BE2C (cell line): ENCODE data around the gene NFIB.
A peak's percentile ranks its signal among the peaks of the same experiment; 100 is the strongest.

ENCODE experiments used
- DNase-seq: peaks from one replicate; pipeline ENCODE4 v3.0.0-alpha.2; 2020
- H3K27me3 ChIP-seq: fragments of 250-450 bp; sonication (Bioruptor Pico); 2 replicates; pipeline ENCODE4 v1.5.1; 2020; ENCODE audit warnings: mild to moderate bottlenecking
- H3K36me3 ChIP-seq: fragments of 250-450 bp; sonication (Bioruptor Pico); 2 replicates; pipeline ENCODE4 v1.5.1; 2020; ENCODE audit warnings: mild to moderate bottlenecking
- H3K4me1 ChIP-seq: fragments of 250-450 bp; sonication (Bioruptor Pico); 2 replicates; pipeline ENCODE4 v1.5.1; 2020
- H3K4me3 ChIP-seq: 2 replicates; pipeline ENCODE4 v1.5.1; 2011; ENCODE audit warnings: low read depth, low read length
- H3K9me3 ChIP-seq: fragments of 250-450 bp; sonication (Bioruptor Pico); 2 replicates; pipeline ENCODE4 v1.5.1; 2020
- CTCF ChIP-seq: IDR thresholded peaks from 2 replicates; pipeline ENCODE4 v1.5.1; 2012; ENCODE audit warnings: mild to moderate bottlenecking, low read depth, low read length

Gene NFIB

DNA sequence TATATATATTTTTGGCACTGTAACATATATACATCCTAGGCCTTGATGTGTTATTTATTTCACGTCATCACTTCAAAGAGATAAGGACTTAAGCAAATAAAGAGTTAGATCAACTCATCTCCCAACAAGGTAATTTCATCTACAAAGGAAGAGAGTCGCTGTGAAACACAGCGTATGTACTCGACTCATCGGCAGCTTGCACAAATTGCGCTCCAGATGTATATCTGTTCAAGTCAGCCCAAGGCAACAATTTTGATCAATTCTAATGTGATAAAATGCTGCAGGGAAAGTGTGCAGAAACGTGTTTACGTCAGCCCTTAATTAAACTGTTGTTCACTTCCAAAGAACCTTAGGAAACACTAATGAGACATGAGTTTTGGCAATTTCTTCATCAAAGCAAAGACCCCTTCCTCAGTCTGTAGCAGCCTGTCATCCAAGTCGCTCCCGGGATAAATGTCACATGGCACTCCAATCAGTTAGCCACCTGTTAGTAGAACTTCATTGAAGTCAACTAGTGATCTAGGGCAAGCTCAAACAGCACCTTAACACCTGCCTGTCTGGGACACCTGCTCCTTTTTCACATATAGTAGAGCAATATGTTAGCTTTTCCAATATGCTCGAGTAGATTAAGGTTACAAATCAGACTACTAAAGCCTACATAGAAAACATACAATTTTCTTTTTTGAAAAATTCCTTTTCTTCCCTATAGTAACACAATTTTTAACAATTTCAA is 182.4 kb downstream of the NFIB start:
- Histone ChIP-seq H3K9me3 (no peaks in the 10 kb centered on the region), H3K27me3 (no peaks in the 10 kb centered on the region), H3K4me3 (no peak overlapping the region), H3K4me1 (peaks cover 10% of the 10 kb centered on the region), H3K36me3 (no peaks in the 10 kb centered on the region; the same call in none of the 2 replicates)
- TF ChIP-seq CTCF = no peak
- DNase-seq = peak; percentile 23

- no peak overlapping the region for H3K4me3 ChIP-seq
- no peak for TF ChIP-seq CTCF
- no peaks in the 10 kb centered on the region for H3K9me3 ChIP-seq
- peaks cover 11% of the 10 kb centered on the region for H3K36me3 ChIP-seq
- H3K27me3 ChIP-seq = no peaks in the 10 kb centered on the region
- peaks cover 6% of the 10 kb centered on the region; the same call in 1 of the 2 replicates for H3K4me1 ChIP-seq
- DNase-seq = no peak
Measured at GRCh38 chr9:14127656-14128055, 186.3 kb downstream of the NFIB start.

GRCh38 chr9:14119694-14120514 is 194.0 kb downstream of the NFIB start:
- 0 out of 2 replicates have a peak, but pooled peaks cover 2% of the 10 kb centered on the region for H3K4me1 ChIP-seq
- H3K36me3 ChIP-seq = peaks cover 47% of the 10 kb centered on the region
- no peak for TF ChIP-seq CTCF
- H3K9me3 ChIP-seq = no peaks in the 10 kb centered on the region
- no peaks in the 10 kb centered on the region for H3K27me3 ChIP-seq
- DNase-seq = no peak
- no peak overlapping the region for H3K4me3 ChIP-seq

DNA sequence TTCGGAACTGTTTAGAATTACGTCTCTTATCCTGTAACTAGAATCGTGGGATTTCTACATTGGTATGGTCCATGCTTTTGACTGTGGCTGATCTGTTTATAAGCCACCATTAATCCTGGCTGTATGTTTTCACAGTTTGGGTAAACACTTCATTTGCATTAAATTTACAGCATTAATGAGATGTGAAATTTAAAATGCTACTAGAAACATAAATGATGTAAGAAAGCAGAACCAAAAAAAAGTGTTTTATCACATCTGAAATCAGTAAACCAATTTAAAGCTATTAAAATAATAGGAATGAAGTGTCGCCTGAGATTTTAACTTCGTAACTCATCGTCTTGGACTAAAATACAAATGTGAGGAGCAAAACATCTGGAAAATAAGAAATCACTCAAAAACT is 201.7 kb downstream of the NFIB start:
- peaks cover 9% of the 10 kb centered on the region for H3K4me1 ChIP-seq
- TF ChIP-seq CTCF = no peak
- peaks cover 36% of the 10 kb centered on the region for H3K36me3 ChIP-seq
- no peaks in the 10 kb centered on the region for H3K9me3 ChIP-seq
- H3K4me3 ChIP-seq = no peak overlapping the region
- no peak for DNase-seq
- no peaks in the 10 kb centered on the region for H3K27me3 ChIP-seq

- Histone ChIP-seq H3K27me3 (no peaks in the 10 kb centered on the region), H3K4me1 (peaks cover 15% of the 10 kb centered on the region), H3K36me3 (peaks cover 32% of the 10 kb centered on the region), H3K4me3 (no peak overlapping the region), H3K9me3 (no peaks in the 10 kb centered on the region)
- DNase-seq = no peak
- TF ChIP-seq CTCF = 0 out of 2 replicates have a peak, but pooled peaks have one; percentile 7
Measured at GRCh38 chr9:14111696-14112095, 202.2 kb downstream of the NFIB start.

GRCh38 chr9:14107977-14108376 is 206.0 kb downstream of the NFIB start:
- peaks cover 8% of the 10 kb centered on the region; the same call in 1 of the 2 replicates for H3K36me3 ChIP-seq
- no peak for TF ChIP-seq CTCF
- no peak overlapping the region for H3K4me3 ChIP-seq
- H3K4me1 ChIP-seq = peaks cover 27% of the 10 kb centered on the region
- H3K9me3 ChIP-seq = no peaks in the 10 kb centered on the region
- no peak for DNase-seq
- no peaks in the 10 kb centered on the region for H3K27me3 ChIP-seq
